Progenitor cell of endocrine pancreas (in vitro differentiated cells): Measurements from ENCODE around the gene CD82. TPM values are rescaled to one million over a fixed set of nuclear protein-coding genes. Genes with fewer than 3 reads are reported as not detected.

Experiments used
- DNase-seq: peaks from one replicate; pipeline ENCODE4 v3.0.0; 2021; ENCODE audit warnings: low spot score; ENCODE audit not compliant: unreplicated experiment
- H3K27ac Mint-ChIP-seq: 2 replicates; pipeline ENCODE4 v1.8.0; 2021; ENCODE audit warnings: mild to moderate bottlenecking, moderate library complexity, mixed read lengths
- H3K27me3 Mint-ChIP-seq: 2 replicates; pipeline ENCODE4 v1.8.0; 2021; ENCODE audit warnings: mixed read lengths
- H3K36me3 Mint-ChIP-seq: 2 replicates; pipeline ENCODE4 v1.8.0; 2022; ENCODE audit warnings: mixed read lengths; ENCODE audit not compliant: insufficient read depth
- H3K4me1 Mint-ChIP-seq: 2 replicates; pipeline ENCODE4 v1.8.0; 2021; ENCODE audit warnings: low read depth, mixed read lengths
- H3K4me3 Mint-ChIP-seq: 2 replicates; pipeline ENCODE4 v1.8.0; 2021; ENCODE audit warnings: low read depth, mild to moderate bottlenecking, moderate library complexity, mixed read lengths
- H3K9me3 Mint-ChIP-seq: 2 replicates; pipeline ENCODE4 v1.8.0; 2021; ENCODE audit warnings: low read depth, mixed read lengths
- CTCF ChIP-seq: fragments of 200-600 bp; sonication (generic); IDR thresholded peaks from one replicate; pipeline ENCODE4 v1.5.0; 2021; ENCODE audit warnings: antibody characterized with exemption, mild to moderate bottlenecking; ENCODE audit not compliant: unreplicated experiment
- total RNA-seq: library from RNA; stranded (reverse); gene quantifications from 2 replicates; pipeline ENCODE4 v1.2.1, GENCODE V29; 2021

CD82 gene
- total RNA-seq, 1 donor from 2014 or later: 9.3 TPM

DNA sequence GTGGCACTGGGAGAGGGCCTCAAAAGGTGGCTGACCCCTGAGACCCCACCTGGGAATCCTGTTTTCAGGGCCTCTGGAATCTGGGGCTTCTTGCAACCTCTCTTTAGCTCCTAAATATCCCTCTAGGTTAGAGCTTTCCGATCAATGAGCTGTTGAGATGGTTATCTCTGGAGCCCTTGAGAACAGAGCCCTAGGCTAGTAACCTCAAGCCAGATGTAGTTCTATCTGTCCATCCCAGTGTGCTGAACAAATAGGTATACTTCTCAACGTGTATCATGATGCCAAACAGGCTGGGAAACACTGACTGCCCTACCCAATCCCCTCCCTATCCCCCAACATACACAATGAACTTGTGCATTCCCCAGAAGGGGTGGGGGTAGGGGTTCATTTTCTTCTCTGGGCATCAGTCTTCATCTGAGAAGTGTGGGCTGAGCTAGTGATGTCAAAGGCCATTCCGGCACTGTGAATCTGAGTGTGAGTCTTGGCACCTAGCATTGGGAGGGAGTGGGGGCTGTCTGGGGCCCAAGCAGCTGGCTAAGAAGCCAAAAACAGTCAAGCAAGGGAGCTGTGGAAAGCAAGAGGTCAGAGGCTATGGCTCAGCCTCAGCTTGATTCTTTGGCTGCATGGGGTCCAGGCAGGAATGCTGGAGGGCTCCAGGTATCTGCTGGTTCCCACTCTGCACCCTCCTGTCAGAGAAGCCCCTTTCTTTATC is 17.3 kb downstream of the CD82 start:
- Mint-ChIP-seq H3K27ac (no peak overlapping the region), H3K9me3 (no peaks in the 10 kb centered on the region), H3K4me3 (no peak overlapping the region), H3K27me3 (no peaks in the 10 kb centered on the region), H3K4me1 (peaks cover 2% of the 10 kb centered on the region), H3K36me3 (no peaks in the 10 kb centered on the region)
- TF ChIP-seq CTCF: no peak
- no peak for DNase-seq

- H3K9me3 Mint-ChIP-seq: no peaks in the 10 kb centered on the region
- no peak overlapping the region for H3K27ac Mint-ChIP-seq
- no peaks in the 10 kb centered on the region for H3K36me3 Mint-ChIP-seq
- no peaks in the 10 kb centered on the region for H3K27me3 Mint-ChIP-seq
- TF ChIP-seq CTCF: no peak
- no peak overlapping the region for H3K4me3 Mint-ChIP-seq
- H3K4me1 Mint-ChIP-seq: peaks cover 2% of the 10 kb centered on the region
- DNase-seq: no peak
These were observed 17.8 kb downstream of the CD82 start for GRCh38 chr11:44583353-44583669.

DNA sequence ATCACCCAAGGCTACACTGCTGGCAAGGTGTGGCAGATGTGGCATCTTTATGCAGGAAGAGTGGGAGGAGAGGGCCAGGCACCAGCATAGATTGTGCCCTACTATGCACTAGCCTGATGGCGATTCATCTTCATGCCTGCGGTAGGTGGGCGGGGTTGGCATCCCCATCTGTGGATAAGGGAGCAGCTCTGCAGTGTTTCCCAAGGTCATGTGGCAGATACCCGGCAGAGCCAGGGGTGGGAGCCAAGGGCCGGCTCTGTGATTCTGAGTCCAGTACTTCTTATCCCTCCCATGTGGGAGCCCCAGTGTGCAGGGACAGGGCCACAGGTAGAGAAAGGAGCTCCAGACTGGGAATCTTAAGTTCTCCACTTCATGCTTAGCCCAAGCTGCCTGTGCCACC is 20.0 kb downstream of the CD82 start:
- Mint-ChIP-seq H3K27me3 (no peaks in the 10 kb centered on the region), H3K4me3 (no peak overlapping the region), H3K27ac (peak overlapping the region; percentile 23), H3K9me3 (no peaks in the 10 kb centered on the region), H3K36me3 (no peaks in the 10 kb centered on the region), H3K4me1 (peaks cover 2% of the 10 kb centered on the region)
- TF ChIP-seq CTCF: no peak
- DNase-seq: no peak

DNA sequence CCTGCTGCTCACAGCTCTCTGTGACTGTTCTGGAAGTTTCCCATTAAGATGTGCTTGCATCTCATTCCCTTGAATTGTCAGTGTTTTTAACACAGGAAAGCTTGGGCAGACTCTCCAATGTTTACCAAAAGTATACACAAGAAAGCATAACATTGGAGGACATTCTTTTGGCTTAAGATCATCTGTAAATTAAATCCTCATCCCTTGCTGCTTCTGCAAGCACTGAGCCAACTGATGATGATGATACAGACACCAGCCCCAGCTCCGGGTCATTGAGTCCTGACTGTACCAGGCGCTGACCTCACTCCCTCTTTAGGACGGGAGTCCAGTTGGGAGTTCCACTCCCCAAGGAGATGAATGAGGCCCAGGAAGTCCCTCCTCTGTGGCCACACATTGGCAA is 23.8 kb downstream of the CD82 start:
- Mint-ChIP-seq H3K9me3 (no peaks in the 10 kb centered on the region), H3K27me3 (no peaks in the 10 kb centered on the region), H3K27ac (no peak overlapping the region), H3K36me3 (no peaks in the 10 kb centered on the region), H3K4me3 (no peak overlapping the region), H3K4me1 (peaks cover 2% of the 10 kb centered on the region)
- TF ChIP-seq CTCF: no peak
- DNase-seq: no peak

DNA sequence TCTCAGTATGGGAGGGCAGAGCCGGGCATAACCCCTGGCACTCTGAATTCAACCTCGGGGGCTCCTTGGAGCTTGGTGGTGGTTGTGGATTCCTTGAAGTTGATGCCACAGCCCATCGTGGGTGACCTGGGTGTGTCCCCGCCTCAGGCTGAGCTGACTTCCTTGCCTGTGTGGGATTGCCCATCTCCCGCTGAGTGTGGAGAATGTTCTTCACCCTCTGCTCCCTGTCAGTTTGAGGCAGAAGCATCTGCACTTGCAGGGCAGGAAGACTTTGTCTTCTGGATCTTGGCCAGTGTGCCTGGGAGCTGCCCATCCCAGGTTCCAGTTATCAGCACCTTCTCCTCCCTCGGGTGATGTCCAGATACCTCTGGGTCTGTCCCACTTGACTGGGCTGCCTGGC is 25.3 kb downstream of the CD82 start:
- H3K27ac Mint-ChIP-seq: no peak overlapping the region
- TF ChIP-seq CTCF: no peak

More for the DNA sequence above, 25.3 kb downstream of the CD82 start:
- Mint-ChIP-seq H3K9me3 (no peaks in the 10 kb centered on the region), H3K27me3 (no peaks in the 10 kb centered on the region), H3K4me1 (no peaks in the 10 kb centered on the region), H3K36me3 (no peaks in the 10 kb centered on the region), H3K4me3 (no peak overlapping the region)
- DNase-seq: no peak
